Stimulated activated CD4-positive, alpha-beta T cell treated with anti-CD3 and anti-CD28 coated beads, Interleukin-15, amount 100 ng/mL, for 48 hours (primary cell): ENCODE results near the gene PMS2.
"Not testable (repeated sequence)": the region's sequence is repeated elsewhere in the genome, so short reads cannot be mapped to it uniquely, and the experiment has no call there.

Experiments
- DNase-seq, 2 donors: peaks; one replicate each; pipeline ENCODE4 v3.0.0-alpha.2; 2020; ENCODE audit warnings: low read depth in 2 of 2

PMS2 gene

GRCh38 chr7:6008668-6009611 is at the start of gene PMS2, which contains the start of gene AIMP2:
Gene PMS2 (minus strand): TSS chr7:6009049. CDS start chr7:6009019, 30 bp downstream.
Gene AIMP2 (plus strand): TSS chr7:6009272. CDS start chr7:6009364, 92 bp downstream.
- peak; percentile 95 to 97 for DNase-seq

- no peak for DNase-seq
Measured at GRCh38 chr7:6057316-6058129, 48.7 kb upstream of the PMS2 start.

GRCh38 chr7:6056616-6057015 is 47.8 kb upstream of the PMS2 start:
- DNase-seq, result no peak

- not testable (repeated sequence) for DNase-seq
Measured at GRCh38 chr7:6051185-6051584, 42.3 kb upstream of the PMS2 start.

GRCh38 chr7:6049780-6050179 is 40.9 kb upstream of the PMS2 start:
- no peak for DNase-seq

- DNase-seq, result no peak
Measured at GRCh38 chr7:6035686-6036085, 26.8 kb upstream of the PMS2 start.

- DNase-seq, result no peak
Measured at GRCh38 chr7:6035165-6035564, 26.3 kb upstream of the PMS2 start.

- DNase-seq, result no peak
Measured at GRCh38 chr7:6032641-6033040, 23.8 kb upstream of the PMS2 start.

- no peak for DNase-seq
Measured at GRCh38 chr7:6032167-6032566, 23.3 kb upstream of the PMS2 start.

GRCh38 chr7:6031567-6031966 is 22.7 kb upstream of the PMS2 start:
- DNase-seq, result no peak

- DNase-seq, result no peak
Measured at GRCh38 chr7:6030988-6031387, 22.1 kb upstream of the PMS2 start, which contains the start of gene ANKRD61. Gene ANKRD61 (plus strand): TSS chr7:6031376. CDS start chr7:6031376, 0 bp downstream.

GRCh38 chr7:6028563-6028962 is 19.7 kb upstream of the PMS2 start:
- no peak for DNase-seq

- no peak for DNase-seq
Measured at GRCh38 chr7:6027806-6028365, 19.0 kb upstream of the PMS2 start.

GRCh38 chr7:6026820-6027311 is 18.0 kb upstream of the PMS2 start:
- no peak for DNase-seq

- DNase-seq, result peak; percentile 32 to 46
Measured at GRCh38 chr7:6026011-6026819, 17.4 kb upstream of the PMS2 start.

GRCh38 chr7:6023974-6024435 is 15.2 kb upstream of the PMS2 start:
- DNase-seq, result no peak

- no peak for DNase-seq
Measured at GRCh38 chr7:6022707-6023106, 13.9 kb upstream of the PMS2 start.

- no peak for DNase-seq
Measured at GRCh38 chr7:6020371-6021286, 11.8 kb upstream of the PMS2 start.

GRCh38 chr7:6016653-6016966 is 7.8 kb upstream of the PMS2 start:
- DNase-seq, result no peak
